Vagina (tissue), 2 donors: ENCODE measurements around the gene ABO. TPM values are rescaled to one million over a fixed set of nuclear protein-coding genes. Genes with fewer than 3 reads are reported as not detected.

Source experiments
- DNase-seq, 2 donors: peaks; one replicate each; pipeline ENCODE4 v3.0.0-alpha.2; 2017; ENCODE audit errors: extremely low spot score in 2 of 2
- H3K27ac ChIP-seq: fragments of 200-600 bp; sonication (generic); one replicate; pipeline ENCODE4 v1.5.1; 2019
- H3K27me3 ChIP-seq: fragments of 200-600 bp; sonication (generic); one replicate; pipeline ENCODE4 v1.5.1; 2019
- H3K36me3 ChIP-seq, 2 donors: fragments of 200-600 bp; sonication (generic); one replicate each; pipeline ENCODE4 v1.5.1; 2017 to 2019
- H3K4me1 ChIP-seq: fragments of 200-600 bp; sonication (generic); one replicate; pipeline ENCODE4 v1.5.1; 2019
- H3K4me3 ChIP-seq, 2 donors: fragments of 200-600 bp; sonication (generic); 1 replicate in 1 of 2; 2 replicates in 1 of 2; pipeline ENCODE4 v1.5.1; 2016 to 2019
- H3K9me3 ChIP-seq: fragments of 200-600 bp; sonication (generic); one replicate; pipeline ENCODE4 v1.5.1; 2019
- POLR2A ChIP-seq, 2 donors: fragments of 450-650 bp; IDR thresholded peaks; one replicate each; pipeline ENCODE4 v1.6.1; 2017; ENCODE audit warnings: antibody characterized with exemption in 2 of 2, mild to moderate bottlenecking in 2 of 2, moderate library complexity in 2 of 2
- POLR2AphosphoS5 ChIP-seq, 2 donors: sonication (generic); formaldehyde crosslinking; IDR thresholded peaks; one replicate each; pipeline ENCODE4 v1.9.0; 2017; ENCODE audit warnings: antibody characterized with exemption in 2 of 2, mild to moderate bottlenecking in 2 of 2, low read depth in 1 of 2; ENCODE audit not compliant: insufficient read depth in 1 of 2
- intact Hi-C: fragments of 100-400 bp; cut with DNase I; formaldehyde crosslinking; loops from one replicate; pipeline ENCODE4 v1.15.1; 2023
- total RNA-seq: library from RNA; depleted of rRNA; stranded (reverse); fragments of >200 nt; gene quantifications from one replicate; pipeline ENCODE4 v1.2.3, GENCODE V29; 2016
- TF ChIP-seq, protein P1 (sequence below), 3 experiments: fragments of 450-650 bp in 2 of 3; fragments of 200-600 bp in 1 of 3; sonication (generic) in 1 of 3; IDR thresholded peaks; one replicate each; pipeline ENCODE4 v1.5.1; 2017 to 2019; ENCODE audit warnings: antibody characterized with exemption in 3 of 3, mild to moderate bottlenecking in 2 of 3, moderate library complexity in 2 of 3

Gene ABO
- total RNA-seq = 17.2 TPM

DNA sequence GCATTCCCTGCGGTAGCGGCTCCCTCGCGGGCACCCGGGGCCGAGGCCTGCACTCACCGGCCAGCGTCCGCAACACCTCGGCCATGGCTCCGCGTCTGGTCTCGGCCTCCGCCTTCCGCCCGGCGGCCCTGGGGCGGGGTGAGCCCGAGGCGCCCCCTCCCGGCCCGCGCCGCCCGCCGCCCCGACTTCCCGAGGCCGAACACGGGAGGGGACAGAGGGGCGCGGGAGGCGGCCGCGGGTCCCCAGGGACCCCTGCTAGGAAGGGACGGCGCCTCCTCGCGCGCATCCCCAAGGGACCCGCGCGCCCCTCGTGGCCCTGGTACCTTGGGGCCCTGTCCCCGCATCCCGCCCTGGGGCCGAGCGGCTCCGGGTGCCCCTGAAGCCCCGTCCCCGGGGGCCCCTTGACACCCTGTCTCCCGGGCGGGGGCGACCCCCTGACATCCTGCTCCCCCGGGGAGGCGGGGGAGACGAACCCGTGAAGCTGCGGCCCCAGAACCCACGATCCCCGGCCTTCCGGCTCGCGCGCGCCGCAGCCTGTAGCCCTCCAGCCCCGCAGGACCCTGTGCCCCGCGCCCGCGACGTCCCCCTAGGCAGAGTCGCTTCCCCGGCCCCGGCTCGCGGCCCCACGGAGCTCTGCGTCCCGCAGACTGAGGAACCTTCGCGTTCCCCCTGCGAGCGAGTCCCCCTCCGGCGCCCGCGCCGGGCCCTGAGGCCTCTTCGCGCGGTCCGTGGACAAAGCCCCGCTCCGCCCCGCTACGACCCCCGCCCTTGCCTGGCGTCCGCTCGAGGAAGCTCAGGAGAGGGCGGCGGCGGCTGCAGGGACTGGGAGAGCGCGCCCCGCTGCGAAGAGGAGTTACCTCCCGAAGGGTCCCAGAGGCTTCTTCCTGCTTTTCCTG is at the start of gene ABO:
TSS of gene ABO (minus strand) at position 97 of the 896 bp plus-strand sequence.
- Histone ChIP-seq H3K4me3 (peak within 1 kb of the TSS; percentile 49 to 51), H3K36me3 (no peaks in the 10 kb centered on the region), H3K27ac (peak within 1 kb of the TSS; percentile 75), H3K9me3 (no peaks in the 10 kb centered on the region), H3K27me3 (no peaks in the 10 kb centered on the region), H3K4me1 (peaks cover 9% of the 10 kb centered on the region)
- no peak for DNase-seq
- TF ChIP-seq, protein P1, sequence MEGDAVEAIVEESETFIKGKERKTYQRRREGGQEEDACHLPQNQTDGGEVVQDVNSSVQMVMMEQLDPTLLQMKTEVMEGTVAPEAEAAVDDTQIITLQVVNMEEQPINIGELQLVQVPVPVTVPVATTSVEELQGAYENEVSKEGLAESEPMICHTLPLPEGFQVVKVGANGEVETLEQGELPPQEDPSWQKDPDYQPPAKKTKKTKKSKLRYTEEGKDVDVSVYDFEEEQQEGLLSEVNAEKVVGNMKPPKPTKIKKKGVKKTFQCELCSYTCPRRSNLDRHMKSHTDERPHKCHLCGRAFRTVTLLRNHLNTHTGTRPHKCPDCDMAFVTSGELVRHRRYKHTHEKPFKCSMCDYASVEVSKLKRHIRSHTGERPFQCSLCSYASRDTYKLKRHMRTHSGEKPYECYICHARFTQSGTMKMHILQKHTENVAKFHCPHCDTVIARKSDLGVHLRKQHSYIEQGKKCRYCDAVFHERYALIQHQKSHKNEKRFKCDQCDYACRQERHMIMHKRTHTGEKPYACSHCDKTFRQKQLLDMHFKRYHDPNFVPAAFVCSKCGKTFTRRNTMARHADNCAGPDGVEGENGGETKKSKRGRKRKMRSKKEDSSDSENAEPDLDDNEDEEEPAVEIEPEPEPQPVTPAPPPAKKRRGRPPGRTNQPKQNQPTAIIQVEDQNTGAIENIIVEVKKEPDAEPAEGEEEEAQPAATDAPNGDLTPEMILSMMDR (IDR thresholded peaks at IDR 0.05) = no peak
- no peak for TF ChIP-seq POLR2AphosphoS5 (IDR thresholded peaks at IDR 0.05; ENCODE audit: insufficient read depth in 1 of 2, low read depth in 1 of 2)
- TF ChIP-seq POLR2A (IDR thresholded peaks at IDR 0.05) = no peak
- intact Hi-C loops = no loop called here

DNA sequence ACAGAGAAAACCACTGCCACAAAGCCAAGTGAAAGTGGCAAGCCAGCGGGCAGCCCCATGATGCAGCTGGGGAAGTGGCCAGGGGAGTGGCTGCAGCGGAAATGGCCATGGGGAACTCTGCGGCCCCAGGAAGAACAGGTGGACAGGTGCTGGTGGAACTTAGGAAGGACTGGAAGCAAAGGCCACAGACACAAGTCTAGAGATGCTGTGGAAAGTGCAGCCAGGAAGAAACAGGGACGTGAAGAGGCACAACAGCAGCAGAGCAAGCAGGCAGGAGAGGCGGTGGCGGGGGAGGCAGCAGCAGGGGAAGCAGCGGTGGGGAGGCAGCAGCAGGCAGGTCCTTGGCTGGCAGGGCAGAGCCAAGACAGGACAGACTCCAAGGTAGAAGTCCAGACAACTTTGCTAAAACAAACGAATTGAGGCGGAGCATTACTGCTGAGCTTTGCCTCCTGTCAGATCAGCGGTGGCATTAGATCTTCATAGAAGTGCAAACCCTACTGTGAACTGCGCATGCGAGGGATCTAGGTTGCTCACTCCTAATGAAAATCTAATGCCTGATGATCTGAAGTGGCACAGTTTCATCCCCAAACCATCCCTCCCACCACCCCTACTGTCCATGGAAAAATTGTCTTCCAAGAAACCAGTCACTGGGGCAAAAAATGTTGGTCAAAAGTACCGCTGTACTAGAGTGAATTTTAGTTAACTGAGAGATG is 49.1 kb upstream of the ABO start:
- Histone ChIP-seq H3K27me3 (no peaks in the 10 kb centered on the region), H3K4me1 (no peaks in the 10 kb centered on the region), H3K4me3 (no peak overlapping the region), H3K36me3 (no peaks in the 10 kb centered on the region), H3K9me3 (no peaks in the 10 kb centered on the region), H3K27ac (no peak overlapping the region)
- intact Hi-C loops = no loop called here
- TF ChIP-seq POLR2A (IDR thresholded peaks at IDR 0.05) = no peak
- no peak for TF ChIP-seq POLR2AphosphoS5 (IDR thresholded peaks at IDR 0.05; ENCODE audit: insufficient read depth in 1 of 2, low read depth in 1 of 2)
- TF ChIP-seq, protein P1 (IDR thresholded peaks at IDR 0.05) = no peak
- no peak for DNase-seq

DNA sequence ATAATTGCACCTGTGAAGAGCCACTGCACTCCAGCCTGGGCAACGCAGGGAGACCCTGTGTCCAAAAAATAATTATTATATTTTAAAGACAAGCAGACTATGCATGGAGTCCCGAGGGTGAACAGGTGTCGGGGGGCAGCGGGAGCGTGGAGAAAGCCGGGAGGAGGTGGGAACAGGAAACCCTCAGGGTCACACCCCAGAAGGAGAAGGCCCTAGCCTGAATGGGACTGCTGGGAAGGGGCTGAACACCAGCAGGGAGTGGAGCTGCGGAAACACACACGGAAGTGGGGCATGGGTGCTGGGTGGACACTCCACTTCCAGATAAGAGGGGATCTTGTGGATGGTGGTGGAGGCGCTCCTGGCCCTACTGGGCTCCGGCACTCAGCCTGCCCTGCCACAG is 48.2 kb upstream of the ABO start:
- no peak for DNase-seq
- H3K9me3 ChIP-seq = no peaks in the 10 kb centered on the region
- H3K4me3 ChIP-seq = no peak overlapping the region
- intact Hi-C loops = no loop called here
- no peaks in the 10 kb centered on the region for H3K4me1 ChIP-seq
- TF ChIP-seq POLR2AphosphoS5 (IDR thresholded peaks at IDR 0.05; ENCODE audit: insufficient read depth in 1 of 2, low read depth in 1 of 2) (no peak), POLR2A (IDR thresholded peaks at IDR 0.05) (no peak)
- TF ChIP-seq, protein P1 (IDR thresholded peaks at IDR 0.05) = no peak
- no peak overlapping the region for H3K27ac ChIP-seq
- no peaks in the 10 kb centered on the region for H3K27me3 ChIP-seq
- no peaks in the 10 kb centered on the region for H3K36me3 ChIP-seq

DNA sequence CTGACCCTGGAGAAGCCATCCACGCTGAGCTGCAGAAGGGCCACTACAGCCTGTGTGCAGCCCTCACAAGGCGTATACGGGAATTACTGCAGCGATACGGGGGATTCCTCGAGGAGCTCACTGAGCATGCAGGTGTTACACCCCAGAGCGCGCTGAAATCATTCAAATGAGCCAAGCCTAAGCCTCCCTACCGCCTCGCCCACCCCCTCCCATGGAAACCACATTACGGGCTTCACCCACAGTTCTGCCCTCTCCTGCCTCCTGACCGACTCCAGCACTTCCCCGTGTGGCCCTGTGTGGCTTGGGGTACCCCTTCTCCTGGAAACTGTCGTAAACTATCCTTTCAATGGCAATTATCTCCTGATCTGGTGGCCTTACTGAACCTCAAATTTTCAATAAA is 47.7 kb upstream of the ABO start:
- TF ChIP-seq, protein P1 (IDR thresholded peaks at IDR 0.05) = no peak
- no peak for TF ChIP-seq POLR2A (IDR thresholded peaks at IDR 0.05)
- no peak for TF ChIP-seq POLR2AphosphoS5 (IDR thresholded peaks at IDR 0.05; ENCODE audit: insufficient read depth in 1 of 2, low read depth in 1 of 2)
- intact Hi-C loops = no loop called here

More for the DNA sequence above, 47.7 kb upstream of the ABO start:
- Histone ChIP-seq H3K9me3 (no peaks in the 10 kb centered on the region), H3K27ac (no peak overlapping the region), H3K36me3 (no peaks in the 10 kb centered on the region), H3K4me1 (no peaks in the 10 kb centered on the region), H3K27me3 (no peaks in the 10 kb centered on the region), H3K4me3 (no peak overlapping the region)
- no peak for DNase-seq
